Activated CD4-positive, alpha-beta T cell treated with anti-CD3 and anti-CD28 coated beads for 4 hours (primary cell): ENCODE data around the gene BIRC7.

ENCODE experiments used
- DNase-seq, 2 donors: peaks; one replicate each; pipeline ENCODE4 v3.0.0-alpha.2; 2020

Gene BIRC7

DNA sequence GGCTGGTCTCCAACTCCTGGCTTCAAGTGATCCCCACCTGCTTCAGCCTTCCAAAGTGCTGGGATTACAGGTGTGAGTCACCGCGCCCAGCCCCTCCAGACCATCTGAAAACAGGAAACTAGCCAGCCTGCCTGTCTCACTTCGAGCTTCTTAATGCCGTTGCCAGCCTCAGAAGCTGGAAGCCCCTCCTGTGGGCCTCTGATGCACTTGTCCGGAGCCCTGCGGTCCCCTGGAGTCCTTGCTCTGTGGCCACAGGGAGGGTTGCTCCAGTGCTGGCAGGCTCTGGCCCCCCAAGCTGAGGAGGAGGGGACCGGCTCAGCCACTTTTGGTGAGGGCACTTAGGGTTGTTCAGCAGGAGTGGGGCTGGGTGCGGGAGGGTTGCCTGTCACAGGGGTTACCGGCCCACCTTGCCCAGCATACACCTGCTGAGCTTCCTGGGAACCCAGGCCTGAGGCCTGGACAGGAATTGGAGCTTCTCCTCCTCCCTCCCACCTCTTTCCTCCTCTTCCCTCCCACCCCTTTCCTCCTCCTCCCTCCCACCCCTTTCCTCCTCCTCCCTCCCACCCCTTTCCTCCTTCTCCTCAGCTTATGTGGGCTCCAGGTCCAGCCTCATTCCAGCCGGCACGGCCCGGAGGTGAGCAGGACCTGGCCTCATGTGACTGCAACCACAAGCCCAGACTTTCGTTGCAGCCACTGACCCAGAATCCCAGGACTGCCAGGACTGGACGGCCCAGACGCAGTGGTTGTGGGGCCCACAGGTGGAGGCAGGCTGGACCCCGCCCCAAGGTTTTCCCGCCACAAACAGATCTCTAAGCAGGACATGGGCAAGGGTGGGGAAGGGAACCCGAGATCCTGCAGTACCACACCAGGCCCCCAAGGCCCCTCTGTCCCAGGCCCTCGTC, 9.4 kb upstream of the BIRC7 start:
- DNase-seq: no peak

GRCh38 chr20:63227260-63227659, 8.4 kb upstream of the BIRC7 start:
- no peak for DNase-seq

- no peak for DNase-seq
Observed at GRCh38 chr20:63228806-63229205, 6.9 kb upstream of the BIRC7 start.

DNA sequence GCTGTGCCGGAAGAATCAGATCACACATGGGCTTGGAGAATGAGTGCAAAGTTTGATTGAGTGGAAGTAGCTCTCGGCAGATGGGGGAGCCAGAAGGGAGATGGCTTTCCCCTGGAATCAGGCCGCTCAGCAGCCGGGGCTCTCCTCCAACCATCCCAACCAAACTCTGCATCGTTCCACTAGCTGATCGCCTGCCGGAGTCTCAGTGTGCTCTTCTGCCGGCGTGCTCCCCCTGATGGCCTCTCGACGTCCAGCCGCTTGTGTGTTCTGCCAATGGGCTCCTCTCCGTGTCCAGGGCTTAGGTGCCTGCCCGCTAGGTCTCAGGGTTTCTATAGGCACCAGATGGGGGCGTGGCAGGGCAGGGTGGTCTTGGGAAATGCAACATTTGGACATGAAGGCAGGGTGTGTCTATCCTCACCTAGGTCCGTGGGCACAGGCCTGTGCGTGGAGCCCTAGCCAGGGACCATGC, 4.9 kb upstream of the BIRC7 start:
- no peak for DNase-seq

- DNase-seq: no peak
Observed at GRCh38 chr20:63232235-63233060, 3.3 kb upstream of the BIRC7 start.

GRCh38 chr20:63233061-63233344, 2.7 kb upstream of the BIRC7 start:
- DNase-seq: no peak

DNA sequence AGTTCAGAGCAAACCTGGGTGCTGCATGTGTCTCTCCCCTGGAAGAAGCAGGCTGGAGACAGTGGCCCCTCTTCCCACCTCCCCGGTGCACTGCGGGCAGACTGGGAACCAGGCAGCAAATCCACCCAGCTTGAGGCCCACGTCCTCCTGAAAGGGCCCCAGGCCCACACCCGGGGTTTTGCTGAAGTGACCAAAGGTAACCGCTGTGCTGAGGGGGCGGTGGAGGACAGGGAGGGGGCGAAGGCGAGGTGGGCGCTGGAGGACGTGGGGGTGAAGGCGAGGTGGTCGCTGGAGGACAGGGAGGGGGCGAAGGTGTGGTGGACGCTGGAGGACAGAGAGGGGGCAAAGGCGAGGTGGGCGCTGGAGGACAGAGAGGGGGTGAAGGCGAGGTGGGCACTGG, 1.8 kb upstream of the BIRC7 start:
- DNase-seq: no peak

DNA sequence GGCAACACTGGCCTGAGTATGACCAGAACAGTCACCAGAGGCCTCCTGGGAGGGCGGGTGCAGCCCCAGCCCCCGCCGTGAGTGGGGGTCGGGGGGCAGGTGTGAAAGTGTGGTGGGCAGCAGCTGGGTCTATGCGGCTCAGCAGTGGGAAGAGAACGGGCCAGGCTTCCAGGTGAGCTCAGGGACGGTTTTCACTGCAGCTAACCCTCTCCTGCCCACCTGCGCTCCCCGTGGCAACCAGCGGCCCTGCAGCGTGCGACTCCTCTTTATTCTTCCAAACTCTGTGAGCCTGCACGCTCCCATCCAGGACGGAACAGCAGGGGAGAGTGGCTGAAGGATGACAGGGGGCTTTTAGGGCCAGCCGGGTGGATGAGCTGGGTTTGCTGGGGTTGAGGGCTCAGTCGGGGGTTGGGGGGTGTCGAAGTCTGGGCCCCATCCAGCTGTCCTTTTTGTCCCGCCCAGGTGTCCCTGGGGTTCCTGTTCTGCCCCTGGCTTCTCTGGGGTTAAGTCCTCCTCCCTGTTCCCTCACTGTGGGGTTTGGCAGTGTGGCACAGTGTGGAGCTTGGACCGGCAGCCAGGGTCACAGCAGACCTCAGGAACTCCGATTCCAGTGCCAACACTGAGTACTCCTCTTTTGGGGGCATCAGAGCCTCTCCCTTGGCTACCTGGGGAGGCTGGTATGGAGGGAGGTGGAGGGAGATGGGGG, 859 bp upstream of the BIRC7 start:
- peak in 1 of 2 donors; percentile 26 for DNase-seq

- DNase-seq: no peak
Observed at GRCh38 chr20:63236116-63236837, 572 bp downstream of the BIRC7 start.

- no peak for DNase-seq
Observed at GRCh38 chr20:63238031-63238430, 2.3 kb downstream of the BIRC7 start.

- DNase-seq: no peak
Observed at GRCh38 chr20:63238514-63239125, 2.9 kb downstream of the BIRC7 start.

DNA sequence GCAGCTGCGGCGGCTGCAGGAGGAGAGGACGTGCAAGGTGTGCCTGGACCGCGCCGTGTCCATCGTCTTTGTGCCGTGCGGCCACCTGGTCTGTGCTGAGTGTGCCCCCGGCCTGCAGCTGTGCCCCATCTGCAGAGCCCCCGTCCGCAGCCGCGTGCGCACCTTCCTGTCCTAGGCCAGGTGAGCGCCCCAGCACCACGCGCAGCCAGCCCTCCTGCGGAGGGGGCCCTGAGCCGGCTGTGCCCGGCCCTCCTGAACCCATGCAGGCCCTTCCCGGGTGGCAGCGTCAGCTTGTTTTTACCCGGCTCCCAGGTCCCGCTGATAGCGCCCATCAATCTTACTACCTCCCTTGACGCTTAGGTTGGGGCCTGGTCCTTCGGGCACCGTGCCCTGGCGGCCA, 3.7 kb downstream of the BIRC7 start:
- DNase-seq: no peak

- no peak for DNase-seq
Observed at GRCh38 chr20:63240004-63240403, 4.3 kb downstream of the BIRC7 start.

GRCh38 chr20:63241272-63241671, 5.6 kb downstream of the BIRC7 start:
- no peak for DNase-seq

DNA sequence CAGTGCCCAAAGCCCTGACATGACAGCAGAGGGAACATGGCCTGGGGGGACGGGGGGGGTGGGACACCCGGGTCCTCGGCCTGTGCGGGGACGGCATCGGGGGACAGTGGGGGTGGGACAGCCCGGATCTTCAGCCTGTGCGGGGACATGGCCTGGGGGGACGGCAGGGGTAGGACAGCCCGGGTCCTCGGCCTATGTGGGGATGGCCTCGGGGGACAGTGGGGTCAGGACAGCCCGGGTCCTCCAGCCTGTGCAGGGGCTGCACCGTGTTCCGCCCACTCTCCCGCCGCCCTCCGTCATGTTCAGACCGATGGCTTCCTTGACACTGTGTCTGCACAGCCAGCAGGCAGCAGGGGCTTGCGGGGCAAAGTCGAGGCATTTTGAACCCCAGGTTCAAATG, 7.0 kb downstream of the BIRC7 start:
- no peak for DNase-seq

DNA sequence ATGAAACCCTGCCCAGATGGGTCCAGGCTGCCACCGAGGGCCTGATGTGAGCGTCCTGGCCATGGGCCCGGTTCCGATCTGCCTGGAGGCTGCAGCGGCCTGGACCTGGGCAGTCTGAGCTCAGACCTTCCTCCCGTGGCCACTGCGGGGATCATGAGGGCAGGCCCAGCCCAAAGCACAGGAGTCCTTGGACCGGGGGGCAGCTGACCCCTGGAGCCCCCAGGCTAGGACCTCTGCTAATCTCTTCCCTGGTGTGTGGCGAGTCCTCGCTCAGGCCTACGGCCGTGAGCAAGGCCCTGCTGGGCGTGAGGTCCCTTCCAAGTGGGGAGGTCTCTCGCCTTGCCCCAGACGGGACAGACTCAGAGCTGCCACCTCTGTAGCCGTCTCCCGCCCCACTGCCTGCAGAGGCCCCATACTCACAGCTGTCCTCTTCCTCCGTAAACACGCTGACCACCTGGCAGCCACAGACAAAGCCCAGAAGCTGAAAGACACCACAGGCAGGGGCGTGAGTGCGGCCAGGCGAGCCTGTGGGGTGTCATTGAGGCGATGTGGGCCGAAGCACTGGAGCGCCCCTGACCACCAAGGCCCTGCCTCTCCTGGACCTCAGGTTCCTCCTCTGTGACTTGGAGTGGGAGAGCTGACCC, 8.0 kb downstream of the BIRC7 start:
- DNase-seq: no peak

- no peak for DNase-seq
Observed at GRCh38 chr20:63244468-63244867, 8.8 kb downstream of the BIRC7 start.

DNA sequence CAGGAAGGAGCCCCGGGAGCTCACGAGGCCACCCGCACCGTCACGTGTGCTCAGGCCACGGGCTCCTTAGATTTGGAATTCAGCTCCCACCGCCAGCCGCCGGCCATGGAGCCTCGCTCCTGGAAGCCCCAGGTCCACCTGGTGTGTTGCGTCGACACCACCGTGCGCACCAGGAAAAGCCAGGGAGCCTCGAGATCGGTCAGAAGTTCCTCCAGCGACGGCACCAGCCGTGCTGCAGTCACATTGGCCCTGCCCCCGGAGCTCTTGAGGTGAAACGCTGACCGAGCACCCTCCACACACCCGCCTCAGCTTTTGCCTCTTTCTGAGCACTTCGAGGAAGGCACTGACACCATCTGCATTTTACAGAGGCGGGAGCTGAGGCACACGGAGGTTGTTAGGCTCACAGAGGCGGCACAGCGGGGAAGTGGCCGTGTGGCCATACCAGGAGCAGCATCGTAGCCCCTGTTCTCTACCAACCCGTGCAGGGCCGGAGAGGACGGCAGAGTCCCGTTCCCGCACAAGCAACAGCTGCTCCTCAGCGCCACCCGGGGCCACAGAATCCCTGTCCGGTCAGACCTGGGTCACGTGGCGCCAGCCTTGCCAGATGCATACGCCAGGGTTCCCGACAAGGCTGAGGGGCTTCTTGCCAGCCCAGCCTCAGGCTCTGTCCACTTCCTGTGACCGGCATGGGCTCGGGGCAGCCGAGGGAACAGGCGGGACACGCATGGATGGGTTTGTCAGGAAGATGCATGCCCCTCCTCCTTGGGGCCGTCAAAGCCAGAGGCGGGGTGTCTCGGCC, 11.0 kb downstream of the BIRC7 start:
- no peak for DNase-seq

GRCh38 chr20:63247671-63248228, 12.0 kb downstream of the BIRC7 start:
- no peak for DNase-seq

- DNase-seq: no peak
Observed at GRCh38 chr20:63248835-63249591, 13.3 kb downstream of the BIRC7 start.
